HEK293 (cell line): Measurements from ENCODE around the gene NEFH.

ENCODE experiments used
- AEBP2 ChIP-seq: fragments of 450-650 bp; formaldehyde crosslinking; IDR thresholded peaks from 2 replicates; pipeline ENCODE4 v1.5.1; 2016; ENCODE audit warnings: missing biosample characterization, missing genetic modification characterization, borderline replicate concordance
- TCF7L2 ChIP-seq: IDR thresholded peaks from 2 replicates; pipeline ENCODE4 v1.6.1; 2011; ENCODE audit warnings: low read depth, mild to moderate bottlenecking, inconsistent platforms, low read length, moderate library complexity, borderline replicate concordance
- ZFP41 ChIP-seq: fragments of 450-650 bp; formaldehyde crosslinking; IDR thresholded peaks from 2 replicates; pipeline ENCODE4 v1.5.1; 2016; ENCODE audit warnings: missing biosample characterization, missing genetic modification characterization, borderline replicate concordance
- ZNF433 ChIP-seq: fragments of 450-650 bp; formaldehyde crosslinking; IDR thresholded peaks from 2 replicates; pipeline ENCODE4 v1.5.1; 2016; ENCODE audit warnings: missing biosample characterization, missing genetic modification characterization, low read depth
- ZNF785 ChIP-seq: fragments of 450-650 bp; formaldehyde crosslinking; IDR thresholded peaks from 2 replicates; pipeline ENCODE4 v1.5.1; 2016; ENCODE audit warnings: missing biosample characterization, missing genetic modification characterization
- TF ChIP-seq, protein P1 (sequence below): fragments of 450-650 bp; formaldehyde crosslinking; IDR thresholded peaks from 2 replicates; pipeline ENCODE4 v1.5.1; 2016; ENCODE audit warnings: missing biosample characterization, missing genetic modification characterization
- TF ChIP-seq, protein P2 (sequence below): fragments of 450-650 bp; formaldehyde crosslinking; IDR thresholded peaks from 2 replicates; pipeline ENCODE4 v1.5.1; 2016; ENCODE audit warnings: missing biosample characterization, missing genetic modification characterization

- TF ChIP-seq, protein P1, sequence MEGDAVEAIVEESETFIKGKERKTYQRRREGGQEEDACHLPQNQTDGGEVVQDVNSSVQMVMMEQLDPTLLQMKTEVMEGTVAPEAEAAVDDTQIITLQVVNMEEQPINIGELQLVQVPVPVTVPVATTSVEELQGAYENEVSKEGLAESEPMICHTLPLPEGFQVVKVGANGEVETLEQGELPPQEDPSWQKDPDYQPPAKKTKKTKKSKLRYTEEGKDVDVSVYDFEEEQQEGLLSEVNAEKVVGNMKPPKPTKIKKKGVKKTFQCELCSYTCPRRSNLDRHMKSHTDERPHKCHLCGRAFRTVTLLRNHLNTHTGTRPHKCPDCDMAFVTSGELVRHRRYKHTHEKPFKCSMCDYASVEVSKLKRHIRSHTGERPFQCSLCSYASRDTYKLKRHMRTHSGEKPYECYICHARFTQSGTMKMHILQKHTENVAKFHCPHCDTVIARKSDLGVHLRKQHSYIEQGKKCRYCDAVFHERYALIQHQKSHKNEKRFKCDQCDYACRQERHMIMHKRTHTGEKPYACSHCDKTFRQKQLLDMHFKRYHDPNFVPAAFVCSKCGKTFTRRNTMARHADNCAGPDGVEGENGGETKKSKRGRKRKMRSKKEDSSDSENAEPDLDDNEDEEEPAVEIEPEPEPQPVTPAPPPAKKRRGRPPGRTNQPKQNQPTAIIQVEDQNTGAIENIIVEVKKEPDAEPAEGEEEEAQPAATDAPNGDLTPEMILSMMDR, result no peak
- TF ChIP-seq AEBP2 (tag by site-specific recombination) (no peak), ZFP41 (tag by site-specific recombination) (no peak), ZNF433 (tag by site-specific recombination) (no peak), ZNF785 (tag by site-specific recombination) (no peak), TCF7L2 (no peak)
- TF ChIP-seq, protein P2, sequence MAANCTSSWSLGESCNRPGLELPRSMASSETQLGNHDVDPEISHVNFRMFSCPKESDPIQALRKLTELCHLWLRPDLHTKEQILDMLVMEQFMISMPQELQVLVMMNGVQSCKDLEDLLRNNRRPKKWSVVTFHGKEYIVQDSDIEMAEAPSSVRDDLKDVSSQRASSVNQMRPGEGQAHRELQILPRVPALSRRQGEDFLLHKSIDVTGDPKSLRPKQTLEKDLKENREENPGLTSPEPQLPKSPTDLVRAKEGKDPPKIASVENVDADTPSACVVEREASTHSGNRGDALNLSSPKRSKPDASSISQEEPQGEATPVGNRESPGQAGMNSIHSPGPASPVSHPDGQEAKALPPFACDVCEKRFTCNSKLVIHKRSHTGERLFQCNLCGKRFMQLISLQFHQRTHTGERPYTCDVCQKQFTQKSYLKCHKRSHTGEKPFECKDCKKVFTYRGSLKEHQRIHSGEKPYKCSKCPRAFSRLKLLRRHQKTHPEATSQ (tag by site-specific recombination), result no peak
Observed at GRCh38 chr22:29539105-29539504, 59.1 kb downstream of the NEFH start.
